CD4-positive, alpha-beta T cell treated with Interleukin-21 for 1 hour (primary cell): ENCODE data around the gene SH3PXD2B.
A peak's percentile ranks its signal among the peaks of the same experiment; 100 is the strongest.

Experiments
- DNase-seq: peaks from one replicate; pipeline ENCODE4 v3.0.0-alpha.2; 2020

SH3PXD2B gene

GRCh38 chr5:172452398-172453205 is 1.7 kb downstream of the SH3PXD2B start:
- DNase-seq = no peak

DNA sequence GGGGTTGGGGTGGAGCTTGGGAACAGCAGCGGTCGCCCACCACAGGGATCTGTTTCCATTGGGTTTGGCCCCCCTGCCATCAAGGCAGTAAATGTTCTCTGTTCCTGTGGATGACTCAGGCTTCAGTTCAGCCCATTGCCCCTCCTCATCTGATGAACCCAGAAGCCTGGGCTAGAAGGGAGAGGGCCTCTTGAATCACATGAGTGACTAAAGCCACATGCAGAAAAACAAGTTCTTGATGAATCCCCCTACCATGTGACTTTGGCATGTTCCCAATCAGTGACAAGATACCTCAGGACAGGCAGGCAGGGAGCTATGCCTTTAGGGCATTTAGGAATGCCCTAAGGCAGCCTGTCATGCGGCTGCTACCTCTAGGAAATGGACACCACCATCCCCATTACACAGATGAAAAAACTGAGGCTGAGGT is 2.5 kb downstream of the SH3PXD2B start:
- no peak for DNase-seq

GRCh38 chr5:172450861-172451695 is 3.2 kb downstream of the SH3PXD2B start:
- DNase-seq = peak; percentile 42

- DNase-seq = no peak
Observed at GRCh38 chr5:172450453-172450852, 3.9 kb downstream of the SH3PXD2B start.

DNA sequence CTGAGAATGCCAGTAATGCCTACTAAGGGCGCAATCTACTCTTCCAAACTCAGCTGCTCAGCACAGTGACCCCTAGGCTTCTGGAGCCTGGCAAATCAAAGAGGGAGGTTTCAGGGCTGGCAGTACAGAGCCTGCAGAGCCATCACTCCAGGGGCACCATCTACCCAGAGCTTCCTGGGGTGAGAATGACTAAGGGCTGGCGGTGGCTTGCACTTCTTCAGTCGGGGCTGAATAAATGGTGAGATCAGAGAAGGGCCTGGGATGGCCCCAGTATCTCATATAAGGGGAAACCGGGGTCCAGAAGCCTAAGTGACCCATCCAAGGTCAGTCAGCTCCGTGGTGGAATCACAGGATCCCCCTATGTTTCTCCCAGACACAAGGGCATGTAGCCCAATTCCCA is 5.3 kb downstream of the SH3PXD2B start:
- DNase-seq = no peak

- no peak for DNase-seq
Observed at GRCh38 chr5:172447646-172448365, 6.5 kb downstream of the SH3PXD2B start.

DNA sequence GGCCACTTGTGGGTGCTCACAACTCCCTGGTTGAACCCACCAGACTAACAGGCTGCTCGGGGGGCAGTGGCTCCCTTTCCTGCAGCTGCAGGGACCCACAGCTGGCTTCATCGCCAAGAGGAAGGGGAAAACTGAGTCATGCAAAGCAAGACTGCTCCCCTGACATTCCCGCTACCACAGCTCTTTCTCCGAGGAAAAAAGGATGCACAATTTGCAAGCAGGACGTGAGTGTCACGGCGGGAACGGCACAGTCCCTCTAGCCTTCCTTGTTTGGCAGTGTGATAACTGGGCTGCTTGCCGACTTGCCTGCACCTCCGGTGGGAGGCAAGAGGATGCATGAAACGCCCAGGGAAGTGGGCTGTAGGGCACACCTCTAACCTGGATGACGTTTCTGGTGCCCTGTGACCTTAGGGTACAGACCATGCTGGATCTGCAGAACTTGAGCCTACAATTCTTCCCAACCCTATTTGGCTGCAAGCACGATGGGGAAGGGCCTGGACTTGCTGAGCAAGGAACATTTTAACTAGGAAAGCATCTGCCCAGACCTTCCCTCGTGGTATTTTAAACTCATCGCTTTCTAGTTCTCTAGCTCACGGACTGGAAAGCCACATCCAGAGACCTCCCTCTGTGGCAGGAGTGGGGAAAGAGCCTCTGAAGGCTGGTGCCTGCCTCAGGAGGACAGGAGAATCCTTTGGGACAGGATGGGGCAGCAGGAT is 7.8 kb downstream of the SH3PXD2B start:
- DNase-seq = no peak

DNA sequence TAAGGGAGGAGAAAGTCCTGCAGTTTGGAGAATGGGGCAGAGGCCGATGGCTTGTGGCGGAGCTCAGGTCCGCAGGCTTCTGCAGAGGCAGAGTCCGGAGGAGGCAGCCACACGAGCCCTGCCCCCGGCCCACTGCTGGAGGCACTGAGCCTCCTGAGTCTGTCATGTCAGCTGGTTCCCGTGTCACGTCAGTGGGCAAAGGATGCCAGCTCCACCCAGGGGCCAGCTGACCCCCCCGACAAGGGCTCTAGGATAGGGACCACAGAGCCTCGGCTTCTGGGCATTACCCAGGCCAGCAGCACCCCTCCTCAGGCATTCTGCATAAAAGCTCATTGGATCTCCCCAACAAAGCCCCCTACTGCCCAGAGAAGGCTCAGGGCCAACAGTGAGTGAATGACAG is 8.5 kb downstream of the SH3PXD2B start:
- DNase-seq = no peak

DNA sequence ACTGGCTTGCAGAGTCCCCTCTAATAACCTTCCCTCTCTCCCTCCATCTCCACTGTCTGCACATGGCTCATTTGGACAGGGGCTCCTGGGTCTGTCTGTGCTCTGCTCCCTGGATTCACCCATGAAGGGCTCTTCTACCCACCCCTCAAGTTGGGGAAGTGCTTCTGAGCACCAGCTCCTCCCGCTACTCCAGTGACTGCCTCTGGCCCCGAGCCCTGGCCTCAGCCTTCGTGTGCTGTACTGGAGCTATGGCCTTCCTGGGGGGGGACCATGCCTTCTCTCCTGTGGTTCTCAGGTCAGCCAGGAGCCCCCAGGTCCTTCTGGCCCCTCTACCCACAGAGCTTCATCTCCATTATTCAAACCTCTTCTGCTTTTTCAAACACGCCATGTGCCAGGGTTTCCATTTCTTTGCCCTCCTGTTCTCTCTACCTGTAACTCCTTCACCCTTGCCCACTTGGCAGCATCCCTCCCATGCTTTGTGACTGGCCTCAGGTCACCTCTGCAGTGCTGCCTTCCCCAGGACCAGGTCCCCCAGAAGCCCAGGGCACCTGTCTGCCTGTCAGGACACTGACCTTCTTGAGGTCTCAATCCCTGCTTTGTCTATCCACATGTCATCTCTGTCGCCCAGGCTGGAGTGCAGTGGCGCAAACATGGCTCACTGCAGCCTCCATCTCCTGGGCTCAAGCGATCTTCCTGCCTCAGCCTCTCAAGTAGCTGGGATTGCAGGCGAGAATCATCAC is 9.5 kb downstream of the SH3PXD2B start:
- no peak for DNase-seq

DNA sequence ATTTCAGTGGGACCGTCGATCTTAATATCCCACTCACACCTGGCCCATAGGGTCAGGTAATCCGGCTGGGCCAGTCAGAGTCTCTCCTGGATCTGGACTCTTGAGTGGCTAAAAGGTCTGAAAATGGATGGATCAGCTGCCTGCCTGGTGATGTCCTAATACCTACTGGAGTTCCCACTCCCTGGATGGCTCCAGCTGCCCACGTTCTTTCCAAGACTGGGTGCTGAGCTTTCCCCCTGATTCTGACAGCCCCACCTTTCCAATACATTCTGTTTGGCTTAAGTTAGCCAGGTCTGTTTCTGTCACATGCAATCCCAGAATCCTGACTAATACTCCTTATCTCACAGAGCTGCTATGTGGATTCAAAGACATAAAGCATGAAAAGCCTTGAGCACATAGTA is 10.2 kb downstream of the SH3PXD2B start:
- DNase-seq = no peak

GRCh38 chr5:172443441-172444109 is 10.8 kb downstream of the SH3PXD2B start:
- no peak for DNase-seq

DNA sequence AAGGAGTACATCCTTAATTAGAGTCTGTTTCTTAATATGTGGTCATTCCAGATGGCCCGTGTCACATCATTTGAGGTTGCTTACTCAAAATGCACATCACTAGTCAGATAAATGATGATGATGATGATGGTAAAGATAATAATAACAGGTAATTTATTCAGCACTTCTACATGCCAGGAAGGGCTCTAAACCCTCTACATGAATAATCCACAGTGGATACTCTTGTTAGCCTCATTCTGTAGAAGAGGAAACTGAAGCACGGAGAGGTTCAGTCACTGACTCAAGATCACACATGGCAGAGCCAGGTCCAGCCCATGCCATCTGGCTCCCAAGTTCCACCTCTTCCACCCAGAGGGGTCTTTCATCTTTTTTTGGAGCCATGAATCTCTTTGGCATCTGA is 11.7 kb downstream of the SH3PXD2B start:
- DNase-seq = no peak

DNA sequence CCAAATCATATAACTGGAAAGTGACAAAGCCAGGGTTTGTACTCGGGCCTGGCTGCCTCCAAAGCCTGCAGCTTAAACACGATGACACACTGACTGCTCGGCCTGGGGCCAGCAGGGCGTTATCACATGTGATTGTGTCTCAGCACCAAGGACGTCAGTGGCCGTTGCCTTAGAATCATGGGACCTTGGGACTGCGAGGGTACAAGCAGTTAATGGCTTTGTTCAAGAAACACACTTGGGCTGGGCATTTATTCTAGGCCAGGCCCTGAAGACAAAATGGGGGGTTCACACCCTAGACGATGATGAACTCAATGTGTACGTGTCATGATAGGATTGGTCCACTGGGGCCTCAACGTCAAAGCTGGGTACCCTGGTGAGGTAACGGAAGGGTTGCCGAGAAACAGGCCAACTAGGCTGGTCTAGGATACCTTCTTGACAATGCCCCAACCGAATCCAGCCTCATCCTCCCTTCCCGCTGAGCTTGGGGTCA is 13.0 kb downstream of the SH3PXD2B start:
- DNase-seq = no peak

DNA sequence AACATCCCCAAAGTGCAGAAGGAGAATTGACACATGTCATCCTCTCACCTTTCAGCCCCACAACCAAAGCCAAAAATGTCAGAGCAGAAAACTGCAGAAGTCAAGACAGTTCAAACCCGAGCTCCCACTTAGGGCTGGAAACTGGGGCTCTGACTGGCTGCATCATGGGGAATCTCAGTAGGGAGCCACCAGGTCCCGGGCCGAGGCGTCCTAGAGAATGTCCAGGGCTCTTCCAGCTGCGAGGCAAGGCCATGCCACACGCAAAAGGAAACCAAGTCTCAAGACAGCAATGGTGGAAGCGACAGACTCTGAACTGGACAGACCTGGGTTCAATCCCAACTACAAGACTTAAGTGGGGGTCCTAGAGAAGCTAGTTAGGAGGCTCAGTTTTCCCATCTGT is 13.8 kb downstream of the SH3PXD2B start:
- DNase-seq = no peak

- no peak for DNase-seq
Observed at GRCh38 chr5:172439785-172440477, 14.4 kb downstream of the SH3PXD2B start.

DNA sequence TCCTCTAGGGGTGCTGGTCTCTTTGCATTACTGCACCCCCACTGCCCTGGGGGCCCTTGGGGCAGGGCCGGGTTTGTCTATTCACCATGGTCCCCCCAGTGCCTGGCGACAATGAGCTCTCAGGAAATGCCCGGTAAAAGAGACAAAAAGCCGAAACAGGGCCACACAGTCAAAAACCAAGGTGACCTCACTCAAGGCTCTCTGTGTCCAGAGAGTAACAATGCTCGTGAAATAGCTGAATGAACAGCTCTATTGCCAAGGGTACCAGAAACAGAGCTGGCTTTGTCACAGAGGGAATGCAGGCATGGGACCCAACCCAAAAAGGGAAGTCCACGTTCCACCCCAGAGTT is 16.0 kb downstream of the SH3PXD2B start:
- no peak for DNase-seq

DNA sequence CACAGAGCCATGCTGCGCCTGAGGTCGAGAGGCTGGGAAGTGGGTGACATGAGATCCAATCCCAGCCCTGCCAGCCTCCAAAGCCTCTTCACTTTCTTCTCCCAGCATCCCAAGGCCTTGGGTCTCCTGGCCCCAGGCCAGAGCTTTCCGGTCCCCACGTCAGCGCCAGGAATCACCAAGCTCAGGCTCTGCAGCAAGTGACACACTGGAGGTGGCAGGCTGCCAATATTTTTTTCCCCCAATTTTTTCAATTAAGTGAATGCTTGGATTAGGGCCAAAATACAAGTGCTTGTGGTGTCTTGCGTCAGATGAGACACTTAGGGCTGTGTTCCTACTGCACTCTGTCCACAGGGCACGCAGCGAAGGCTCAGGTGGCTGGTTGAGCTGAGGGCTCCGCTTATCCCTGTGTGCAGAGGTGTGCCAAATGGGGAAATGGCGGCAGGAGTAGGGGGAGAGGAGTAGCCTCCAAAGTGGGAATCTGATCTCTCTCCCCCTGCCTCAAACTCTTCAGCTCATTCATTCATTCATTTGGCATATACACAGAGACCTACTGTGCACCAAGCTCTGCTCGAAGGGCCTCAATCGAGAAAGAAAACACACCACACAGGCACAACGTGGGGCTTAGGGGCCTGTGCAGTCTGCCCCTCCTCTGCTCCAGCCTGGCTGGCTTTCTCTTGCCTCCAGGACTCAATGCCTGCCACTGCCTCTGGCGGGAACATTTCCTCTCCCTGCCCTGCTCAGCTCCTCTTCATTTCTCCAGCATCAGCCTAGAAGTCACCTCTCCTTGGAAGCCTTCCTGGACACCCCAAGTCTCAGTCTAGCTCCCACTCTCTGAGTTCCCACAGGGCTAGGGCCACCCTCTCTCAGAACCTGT is 16.6 kb downstream of the SH3PXD2B start:
- no peak for DNase-seq

GRCh38 chr5:172436879-172437369 is 17.4 kb downstream of the SH3PXD2B start:
- no peak for DNase-seq

DNA sequence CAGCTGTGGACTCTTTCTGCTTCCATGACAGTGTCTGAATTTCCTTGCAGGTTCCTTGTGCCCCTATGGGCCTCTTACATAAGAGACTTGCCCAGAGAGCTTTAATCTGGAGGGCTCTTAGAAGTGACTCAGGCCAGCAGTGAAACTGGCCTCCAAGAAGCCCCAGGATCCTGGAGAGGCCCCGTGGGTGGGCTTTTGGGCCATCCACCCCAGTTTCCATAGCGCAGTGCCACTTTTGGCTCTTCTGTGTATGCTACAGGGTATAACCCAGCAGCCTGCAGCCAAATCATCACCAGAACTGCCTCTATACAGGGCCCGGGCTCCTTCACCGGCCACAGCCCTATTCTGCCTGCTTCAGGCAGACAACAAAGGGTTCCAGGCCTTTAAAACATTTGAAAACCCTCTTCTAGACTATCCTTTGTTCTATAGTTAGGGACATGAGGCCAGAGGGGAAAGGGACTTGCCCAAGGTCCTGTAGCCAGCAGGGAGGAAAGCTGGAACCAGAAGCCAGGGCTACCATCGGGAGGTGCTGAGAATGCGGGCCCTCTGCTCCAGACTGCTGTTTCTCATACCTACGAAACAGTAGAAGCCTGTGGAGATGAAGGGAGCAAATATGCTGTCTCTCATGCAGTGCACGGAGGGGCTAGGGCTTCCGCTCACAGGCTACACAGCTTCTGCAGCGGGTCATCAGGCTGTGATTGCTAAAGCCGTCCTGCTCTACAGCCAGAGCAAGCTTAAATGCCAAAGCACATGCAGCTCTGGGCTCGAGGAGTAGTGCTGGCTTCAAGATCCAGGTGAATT is 18.0 kb downstream of the SH3PXD2B start:
- no peak for DNase-seq
